ENCODE measurements around the gene ADGRA3.

GRCh38 chr4:22454955-22455354, 60.9 kb downstream of the ADGRA3 start:
- TF ChIP-seq CTCF (IDR thresholded peaks at IDR 0.05) (no peak), POLR2A (IDR thresholded peaks at IDR 0.05) (no peak)

All from heart left ventricle (tissue), 13 donors.